Loucy (cell line): ENCODE measurements around the gene THY1.
"Not testable (repeated sequence)": the region's sequence is repeated elsewhere in the genome, so short reads cannot be mapped to it uniquely, and the experiment has no call there.

Experiments
- H2AFZ ChIP-seq: fragments of 200-600 bp; sonication (generic); 2 replicates; pipeline ENCODE4 v1.6.0; 2016; ENCODE audit warnings: antibody characterized with exemption, mild to moderate bottlenecking, low read length, moderate library complexity
- H3F3A ChIP-seq: fragments of 200-600 bp; 2 replicates; pipeline ENCODE4 v1.6.0; 2016; ENCODE audit warnings: antibody characterized with exemption, low read depth, mild to moderate bottlenecking
- H3K27me3 ChIP-seq: fragments of 200-600 bp; sonication (generic); 2 replicates; pipeline ENCODE4 v1.6.1; 2014; ENCODE audit warnings: low read length, mild to moderate bottlenecking; ENCODE audit not compliant: insufficient read depth, poor library complexity, severe bottlenecking
- H3K36me3 ChIP-seq: fragments of 200-600 bp; sonication (generic); 2 replicates; pipeline ENCODE4 v1.6.1; 2016; ENCODE audit warnings: low read length; ENCODE audit not compliant: insufficient read depth
- H3K4me1 ChIP-seq: fragments of 200-600 bp; sonication (generic); 2 replicates; pipeline ENCODE4 v1.5.1; 2014; ENCODE audit warnings: low read length, mild to moderate bottlenecking; ENCODE audit not compliant: insufficient read depth, poor library complexity, severe bottlenecking
- H3K4me2 ChIP-seq: fragments of 200-600 bp; sonication (generic); 2 replicates; pipeline ENCODE4 v1.6.0; 2014; ENCODE audit warnings: antibody characterized with exemption, low read length, low read depth, mild to moderate bottlenecking; ENCODE audit not compliant: poor library complexity, severe bottlenecking
- H3K4me3 ChIP-seq: fragments of 200-600 bp; sonication (generic); 2 replicates; pipeline ENCODE4 v1.5.1; 2014; ENCODE audit warnings: low read length, mild to moderate bottlenecking, mixed read lengths; ENCODE audit not compliant: poor library complexity, severe bottlenecking
- H3K79me2 ChIP-seq: fragments of 200-600 bp; sonication (generic); 2 replicates; pipeline ENCODE4 v1.6.1; 2014; ENCODE audit warnings: low read length; ENCODE audit not compliant: insufficient read depth
- H3K9ac ChIP-seq: fragments of 200-600 bp; sonication (generic); 2 replicates; pipeline ENCODE4 v1.6.0; 2014; ENCODE audit warnings: mild to moderate bottlenecking, low read depth, low read length, moderate library complexity; ENCODE audit not compliant: poor library complexity, severe bottlenecking
- H3K9me2 ChIP-seq: fragments of 200-600 bp; sonication (generic); replicated peaks from 2 replicates; pipeline ENCODE4 v1.6.1; 2016; ENCODE audit warnings: low read depth, low read length, mixed read lengths
- H3K9me3 ChIP-seq: fragments of 200-600 bp; sonication (generic); 2 replicates; pipeline ENCODE4 v1.6.1; 2014; ENCODE audit warnings: mild to moderate bottlenecking, antibody characterized with exemption, low read length, low read depth; ENCODE audit not compliant: insufficient read depth
- H4K20me1 ChIP-seq: fragments of 200-600 bp; sonication (generic); 2 replicates; pipeline ENCODE4 v1.6.0; 2014; ENCODE audit warnings: antibody characterized with exemption, low read length, mild to moderate bottlenecking; ENCODE audit not compliant: insufficient read depth, poor library complexity, severe bottlenecking
- EZH2phosphoT487 ChIP-seq: fragments of 200-600 bp; IDR thresholded peaks from 2 replicates; pipeline ENCODE4 v1.6.1; 2018; ENCODE audit warnings: antibody characterized with exemption, mild to moderate bottlenecking, moderate library complexity, borderline replicate concordance
- TF ChIP-seq, protein P1 (sequence below): fragments of 200-600 bp; sonication (generic); conservative IDR thresholded peaks from 2 replicates; pipeline ENCODE4 v1.5.1; 2014; ENCODE audit warnings: mild to moderate bottlenecking, antibody characterized with exemption, low read length

THY1 gene

DNA sequence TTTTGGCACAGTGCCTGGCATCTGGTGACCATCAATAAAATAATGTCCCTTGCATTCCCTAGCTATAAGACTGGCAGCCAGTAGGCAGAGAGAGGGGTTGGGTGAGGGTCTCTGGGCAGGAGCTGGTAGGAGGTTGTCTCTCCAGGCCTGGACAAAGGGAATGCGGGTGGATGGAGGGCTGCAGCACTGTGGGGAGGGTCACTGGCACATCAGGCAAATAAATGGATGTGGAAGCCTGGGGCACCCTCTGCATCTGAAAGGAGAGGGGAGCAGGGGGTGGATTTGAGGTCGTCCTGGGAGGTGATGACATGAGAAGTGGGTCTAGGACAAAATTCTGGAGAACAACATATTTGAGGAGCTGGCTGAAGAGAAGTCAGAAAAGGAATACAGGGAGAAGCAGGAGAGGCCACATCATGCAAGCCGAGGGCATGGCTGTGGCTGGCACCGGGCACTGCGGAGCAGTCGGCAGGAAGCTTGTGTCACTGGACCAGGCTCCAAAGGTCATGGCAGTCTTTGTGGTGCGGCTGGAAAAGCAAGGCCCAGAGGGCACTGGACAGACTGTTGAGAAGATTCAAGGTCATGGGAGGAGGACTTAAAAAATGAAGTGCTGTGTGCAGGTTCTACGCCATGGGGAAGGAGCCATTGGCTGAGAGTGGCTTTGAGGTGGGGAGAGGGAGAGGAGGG lies 36.5 kb upstream of the THY1 start:
- H3K36me3 ChIP-seq, result no peaks in the 10 kb centered on the region
- H3K4me1 ChIP-seq, result no peaks in the 10 kb centered on the region
- H4K20me1 ChIP-seq, result no peaks in the 10 kb centered on the region
- no peaks in the 10 kb centered on the region for H3K79me2 ChIP-seq
- H2AFZ ChIP-seq, result no peak overlapping the region
- H3K27me3 ChIP-seq, result no peaks in the 10 kb centered on the region
- TF ChIP-seq, protein P1, sequence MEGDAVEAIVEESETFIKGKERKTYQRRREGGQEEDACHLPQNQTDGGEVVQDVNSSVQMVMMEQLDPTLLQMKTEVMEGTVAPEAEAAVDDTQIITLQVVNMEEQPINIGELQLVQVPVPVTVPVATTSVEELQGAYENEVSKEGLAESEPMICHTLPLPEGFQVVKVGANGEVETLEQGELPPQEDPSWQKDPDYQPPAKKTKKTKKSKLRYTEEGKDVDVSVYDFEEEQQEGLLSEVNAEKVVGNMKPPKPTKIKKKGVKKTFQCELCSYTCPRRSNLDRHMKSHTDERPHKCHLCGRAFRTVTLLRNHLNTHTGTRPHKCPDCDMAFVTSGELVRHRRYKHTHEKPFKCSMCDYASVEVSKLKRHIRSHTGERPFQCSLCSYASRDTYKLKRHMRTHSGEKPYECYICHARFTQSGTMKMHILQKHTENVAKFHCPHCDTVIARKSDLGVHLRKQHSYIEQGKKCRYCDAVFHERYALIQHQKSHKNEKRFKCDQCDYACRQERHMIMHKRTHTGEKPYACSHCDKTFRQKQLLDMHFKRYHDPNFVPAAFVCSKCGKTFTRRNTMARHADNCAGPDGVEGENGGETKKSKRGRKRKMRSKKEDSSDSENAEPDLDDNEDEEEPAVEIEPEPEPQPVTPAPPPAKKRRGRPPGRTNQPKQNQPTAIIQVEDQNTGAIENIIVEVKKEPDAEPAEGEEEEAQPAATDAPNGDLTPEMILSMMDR, result no peak
- TF ChIP-seq EZH2phosphoT487, result no peak
- H3K9me3 ChIP-seq, result no peaks in the 10 kb centered on the region
- no peak overlapping the region for H3K4me3 ChIP-seq
- no peaks in the 10 kb centered on the region for H3K9me2 ChIP-seq
- H3F3A ChIP-seq, result no peaks in the 10 kb centered on the region
- H3K9ac ChIP-seq, result no peak overlapping the region
- H3K4me2 ChIP-seq, result no peak overlapping the region

DNA sequence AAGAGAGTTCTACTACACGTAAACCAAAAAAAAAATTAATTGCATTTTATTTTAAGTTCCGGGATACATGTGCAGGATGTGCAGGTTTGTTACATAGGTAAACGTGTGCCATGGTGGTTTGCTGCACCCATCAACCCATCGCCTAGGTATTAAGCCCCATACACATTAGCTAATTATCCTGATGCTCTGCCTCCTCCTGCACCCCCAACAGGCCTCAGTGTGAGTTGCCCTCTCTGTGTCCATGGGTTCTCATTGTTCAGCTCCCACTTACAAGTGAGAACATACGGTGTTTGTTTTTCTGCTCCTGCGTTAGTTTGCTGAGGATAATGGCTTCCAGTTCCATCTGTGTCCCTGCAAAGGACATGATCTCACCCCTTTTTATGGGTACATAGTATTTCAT lies 32.7 kb upstream of the THY1 start:
- H3K79me2 ChIP-seq, H3K9ac ChIP-seq, H4K20me1 ChIP-seq, H2AFZ ChIP-seq, H3K4me1 ChIP-seq, H3K9me2 ChIP-seq, H3K9me3 ChIP-seq, H3K4me2 ChIP-seq, H3K27me3 ChIP-seq, H3K4me3 ChIP-seq, H3K36me3 ChIP-seq, H3F3A ChIP-seq: not testable (repeated sequence)

DNA sequence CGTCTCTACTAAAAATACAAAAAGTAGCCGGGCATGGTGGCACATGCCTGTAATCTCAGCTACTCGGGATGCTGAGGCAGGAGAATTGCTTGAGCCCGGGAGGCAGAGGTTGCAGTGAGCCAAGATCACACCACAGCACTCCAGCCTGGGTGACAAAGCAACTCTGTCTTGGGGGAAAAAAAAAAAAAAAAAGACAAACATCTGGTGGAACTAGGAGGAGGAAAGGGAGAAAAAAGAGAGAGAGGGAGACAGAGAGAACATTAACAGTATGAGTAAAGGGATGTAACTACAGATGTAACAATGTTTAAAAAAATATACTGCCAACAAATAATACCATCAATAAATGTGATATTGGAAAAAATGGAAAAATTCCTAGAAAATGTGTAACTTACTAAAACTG lies 32.3 kb upstream of the THY1 start:
- H3K27me3 ChIP-seq, H3K4me3 ChIP-seq, H3K9me2 ChIP-seq, H3K79me2 ChIP-seq, H2AFZ ChIP-seq, H3K9me3 ChIP-seq, H3K36me3 ChIP-seq, H3F3A ChIP-seq, H4K20me1 ChIP-seq, H3K4me1 ChIP-seq, H3K9ac ChIP-seq, H3K4me2 ChIP-seq: not testable (repeated sequence)

DNA sequence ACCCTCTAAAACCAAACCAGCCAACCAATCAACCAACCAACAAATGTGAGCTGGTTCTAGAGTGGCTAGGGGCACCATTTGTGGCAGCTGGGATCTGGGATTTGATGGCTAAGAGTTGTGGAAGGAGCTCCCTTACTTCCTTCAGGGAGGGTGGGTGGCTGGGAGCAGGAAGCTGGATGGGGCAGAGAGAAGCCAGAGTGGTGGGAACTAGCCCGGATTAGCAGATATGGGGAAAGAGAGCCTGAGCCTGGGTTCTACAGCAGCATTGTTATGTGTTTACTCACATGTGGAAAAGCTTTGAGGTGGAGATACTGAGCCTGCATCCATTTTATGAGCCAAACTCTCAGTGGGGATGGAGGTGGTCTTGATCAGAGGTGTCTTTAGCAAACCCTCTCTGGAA lies 30.9 kb upstream of the THY1 start:
- TF ChIP-seq, protein P1, result no peak
- no peak for TF ChIP-seq EZH2phosphoT487
- no peak overlapping the region for H3K4me2 ChIP-seq
- no peaks in the 10 kb centered on the region for H3K9me3 ChIP-seq
- no peak overlapping the region for H3K4me3 ChIP-seq
- H4K20me1 ChIP-seq, result no peaks in the 10 kb centered on the region
- H3K9ac ChIP-seq, result no peak overlapping the region
- H3K4me1 ChIP-seq, result no peaks in the 10 kb centered on the region
- no peaks in the 10 kb centered on the region for H3F3A ChIP-seq
- no peaks in the 10 kb centered on the region for H3K9me2 ChIP-seq
- no peaks in the 10 kb centered on the region for H3K79me2 ChIP-seq
- no peaks in the 10 kb centered on the region for H3K36me3 ChIP-seq
- H2AFZ ChIP-seq, result 0 out of 2 replicates have a peak overlapping the region, but pooled peaks have one; percentile 2
- H3K27me3 ChIP-seq, result no peaks in the 10 kb centered on the region
